Measurements from ENCODE around the gene ACO2.
"Not testable (repeated sequence)": the region's sequence is repeated elsewhere in the genome, so short reads cannot be mapped to it uniquely, and the experiment has no call there.

ACO2 gene

GRCh38 chr22:41540365-41540764, 71.4 kb downstream of the ACO2 start:
- DNase-seq (ENCODE audit: low spot score): no peak

- no peak for DNase-seq (ENCODE audit: low spot score)
Measured at GRCh38 chr22:41541484-41541883, 72.6 kb downstream of the ACO2 start.

DNA sequence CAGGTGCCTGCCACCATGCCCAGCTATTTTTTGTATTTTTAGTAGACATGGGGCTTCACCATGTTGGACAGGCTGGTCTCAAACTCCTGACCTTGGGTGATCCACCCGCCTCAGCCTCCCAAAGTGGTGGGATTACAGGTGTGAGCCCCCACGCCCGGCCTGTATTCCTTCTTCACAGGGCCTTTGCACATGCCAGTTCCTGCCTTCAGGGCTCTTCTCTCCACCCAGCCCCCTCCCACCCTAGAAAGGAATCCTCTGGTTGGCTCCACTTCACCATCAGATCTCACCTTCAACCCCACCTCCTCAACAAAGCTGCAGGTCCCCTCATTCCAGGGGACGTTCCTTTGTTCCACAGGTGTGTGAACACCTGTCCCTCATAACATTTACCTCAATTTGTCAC, 73.3 kb downstream of the ACO2 start:
- no peak for DNase-seq (ENCODE audit: low spot score)

DNA sequence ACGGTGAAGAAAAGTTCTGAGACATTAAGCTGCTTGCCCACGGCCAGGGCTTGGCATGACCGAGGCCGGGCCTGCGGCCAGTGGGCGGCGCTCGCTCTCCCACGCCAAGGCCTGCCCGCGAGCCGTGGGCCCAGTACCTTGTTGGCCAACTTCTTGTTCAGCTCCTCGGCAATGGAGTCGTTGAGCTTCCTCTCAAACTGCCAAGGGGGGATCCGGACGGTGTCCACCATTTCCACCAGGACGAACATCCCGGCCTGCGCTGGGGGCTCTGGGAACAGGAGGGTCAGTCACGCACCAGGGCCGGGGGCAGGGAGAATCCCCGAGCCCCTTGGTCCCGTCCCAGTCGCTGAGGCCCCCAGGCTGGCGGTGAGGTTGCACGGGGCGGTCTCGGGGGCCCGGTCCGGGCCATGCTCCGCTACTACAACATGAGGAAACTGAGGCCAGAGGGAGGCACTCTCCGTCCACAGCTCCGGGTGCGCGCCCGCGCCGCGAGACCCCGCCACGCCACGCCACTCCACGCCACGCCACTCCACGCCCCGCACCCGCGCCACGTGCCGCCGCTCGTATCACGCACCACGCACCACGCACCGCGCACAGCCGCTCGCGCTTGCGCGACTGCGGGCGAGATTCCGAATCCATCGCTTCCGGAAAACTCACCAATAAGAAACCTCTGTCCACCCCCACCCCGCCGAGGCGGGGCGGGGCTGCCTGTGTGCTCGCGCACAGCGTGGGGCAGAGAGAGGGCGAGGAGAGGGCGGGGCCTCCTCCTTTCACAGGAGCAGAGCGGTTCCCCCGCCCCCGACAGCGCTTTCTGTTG, 75.1 kb downstream of the ACO2 start, which contains the start of gene POLR3H:
TSS of gene POLR3H (minus strand) at position 617 of the 817 bp plus-strand sequence. CDS start at position 248, 369 bp downstream.
- DNase-seq (ENCODE audit: low spot score): peak; percentile 98

GRCh38 chr22:41544671-41545476, 76.0 kb downstream of the ACO2 start:
- no peak for DNase-seq (ENCODE audit: low spot score)

GRCh38 chr22:41548830-41549211, 79.9 kb downstream of the ACO2 start:
- DNase-seq (ENCODE audit: low spot score): no peak

GRCh38 chr22:41550952-41551491, 82.1 kb downstream of the ACO2 start:
- no peak for DNase-seq (ENCODE audit: low spot score)

GRCh38 chr22:41551877-41552582, 83.1 kb downstream of the ACO2 start:
- DNase-seq (ENCODE audit: low spot score): no peak

DNA sequence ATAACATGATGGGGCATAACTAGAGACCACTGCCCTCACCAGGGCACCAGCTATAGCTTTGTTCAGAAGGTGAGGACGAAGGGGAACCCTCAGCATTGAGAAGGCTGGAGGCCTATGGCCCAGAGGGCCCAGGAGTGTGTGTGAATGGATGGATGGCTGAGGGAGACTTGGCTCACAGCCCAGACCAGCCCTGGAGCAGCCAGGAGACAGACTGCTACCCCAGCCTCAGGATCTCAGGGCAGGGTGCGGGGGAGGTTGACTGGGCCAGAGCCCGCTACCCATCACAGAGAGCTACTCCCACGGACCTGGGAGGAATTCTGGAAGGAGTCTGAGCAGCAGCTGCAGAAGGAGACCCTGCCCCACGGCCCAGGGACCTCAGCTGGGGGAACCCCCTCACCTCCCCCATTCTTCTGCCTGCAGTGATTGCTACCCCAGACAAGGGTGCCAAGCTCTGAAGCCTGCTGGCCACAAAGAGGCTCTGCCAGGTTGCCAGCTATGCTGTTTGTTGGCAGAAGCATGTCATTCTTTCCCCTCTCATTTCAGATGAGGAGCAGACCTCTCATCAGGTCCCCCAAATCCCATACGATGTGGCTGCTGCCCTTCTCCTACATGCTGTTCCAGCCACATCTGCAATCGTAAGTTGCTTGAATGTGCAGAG, 86.5 kb downstream of the ACO2 start:
- DNase-seq (ENCODE audit: low spot score): no peak

DNA sequence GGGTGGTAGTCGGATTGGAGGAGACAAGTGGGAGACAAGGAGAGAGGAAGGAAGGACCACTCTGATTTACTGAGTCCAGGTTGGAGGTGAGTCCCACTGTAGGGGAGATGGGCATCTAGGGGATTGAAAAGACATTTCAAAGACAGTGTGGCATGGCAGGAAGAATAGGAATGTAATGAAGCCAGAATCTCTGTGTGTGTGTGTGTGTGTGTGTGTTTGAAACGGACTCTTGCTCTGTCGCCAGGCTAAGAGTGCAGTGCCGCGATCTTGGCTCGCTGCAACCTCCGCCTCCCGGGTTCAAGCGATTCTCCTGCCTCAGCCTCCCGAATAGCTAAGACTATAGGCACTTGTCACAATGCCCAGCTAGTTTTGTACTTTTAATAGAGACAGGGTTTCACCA, 87.6 kb downstream of the ACO2 start:
- no peak for DNase-seq (ENCODE audit: low spot score)

GRCh38 chr22:41557401-41558240, 88.7 kb downstream of the ACO2 start:
- no peak for DNase-seq (ENCODE audit: low spot score)

- DNase-seq (ENCODE audit: low spot score): not testable (repeated sequence)
Measured at GRCh38 chr22:41558241-41558630, 89.3 kb downstream of the ACO2 start.

- DNase-seq (ENCODE audit: low spot score): no peak
Measured at GRCh38 chr22:41560095-41560471, 91.2 kb downstream of the ACO2 start.

- no peak for DNase-seq (ENCODE audit: low spot score)
Measured at GRCh38 chr22:41561335-41561734, 92.4 kb downstream of the ACO2 start.

DNA sequence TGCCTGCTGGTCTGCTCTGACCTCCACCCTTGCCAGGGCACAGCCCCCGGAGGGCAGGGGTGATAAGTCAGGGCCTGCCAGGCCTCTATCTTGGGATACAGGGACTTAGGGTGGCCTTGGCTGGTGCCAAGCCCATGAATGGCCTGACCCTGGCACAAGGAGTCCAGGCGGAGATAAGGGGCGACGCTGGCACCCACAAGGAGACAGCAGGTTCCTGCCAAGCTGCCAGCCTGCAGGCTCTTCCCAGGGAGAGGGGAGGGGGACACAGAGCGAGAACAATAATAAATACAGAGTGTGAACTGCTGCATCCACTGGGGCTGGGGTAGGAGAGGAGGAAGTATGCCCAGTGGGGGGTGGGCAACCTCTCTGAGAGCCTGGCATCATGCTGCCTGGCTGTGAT, 92.9 kb downstream of the ACO2 start:
- DNase-seq (ENCODE audit: low spot score): no peak

GRCh38 chr22:41562461-41562860, 93.5 kb downstream of the ACO2 start:
- no peak for DNase-seq (ENCODE audit: low spot score)

DNA sequence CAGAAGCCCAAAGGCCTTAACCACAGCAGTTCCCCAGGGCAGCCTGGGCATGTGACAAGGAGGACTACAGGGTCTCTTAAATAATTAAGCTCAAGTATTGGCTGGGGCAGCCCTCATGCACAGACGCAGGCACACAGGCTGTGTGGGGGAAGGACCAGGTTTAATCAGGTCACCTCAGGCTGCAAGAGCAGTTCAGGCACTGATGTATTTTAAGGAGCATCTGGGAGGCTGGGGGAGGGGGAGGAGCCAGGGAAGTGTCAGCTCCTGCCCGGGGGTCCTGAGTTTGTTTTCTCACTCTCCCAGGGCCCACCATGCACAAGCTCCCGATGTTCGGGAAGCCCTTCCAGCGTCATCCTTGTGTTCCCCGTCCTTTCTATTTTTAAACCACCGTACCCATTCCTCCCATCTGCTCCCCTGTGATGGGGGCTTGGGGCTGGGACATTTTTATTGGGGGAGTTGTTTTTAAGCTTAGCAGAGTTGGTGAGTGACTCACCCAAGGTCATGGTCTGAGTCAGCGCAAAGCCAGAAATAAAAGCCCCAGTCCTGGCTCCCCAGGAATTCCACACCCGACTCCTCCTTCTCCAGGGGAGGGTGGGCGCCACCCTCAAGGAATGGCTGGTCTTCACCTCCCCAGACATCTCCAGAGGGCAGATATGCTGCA, 94.3 kb downstream of the ACO2 start:
- DNase-seq (ENCODE audit: low spot score): peak; percentile 54

DNA sequence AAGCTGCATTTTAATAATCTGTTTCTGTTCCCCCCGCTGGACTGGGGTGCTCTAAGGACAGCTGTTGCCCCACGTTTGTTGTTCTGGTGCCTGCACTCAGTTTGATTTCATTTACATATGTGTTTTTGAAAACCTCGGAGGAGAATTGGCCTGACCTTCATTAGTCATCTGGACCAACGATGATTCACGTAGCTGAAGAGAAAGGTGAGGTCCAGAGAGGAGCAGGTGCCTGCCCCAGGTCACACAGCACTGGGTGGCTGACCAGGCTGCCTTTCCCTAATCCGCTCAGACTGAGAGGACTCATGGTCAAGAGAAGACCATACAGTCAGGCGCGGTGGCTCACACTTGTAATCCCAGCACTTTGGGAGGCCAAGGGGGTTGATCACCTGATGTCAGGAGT, 95.6 kb downstream of the ACO2 start:
- no peak for DNase-seq (ENCODE audit: low spot score)

- peak; percentile 34 for DNase-seq (ENCODE audit: low spot score)
Measured at GRCh38 chr22:41565403-41566054, 96.6 kb downstream of the ACO2 start.

- no peak for DNase-seq (ENCODE audit: low spot score)
Measured at GRCh38 chr22:41567512-41567768, 98.5 kb downstream of the ACO2 start.
